Effector memory CD8-positive, alpha-beta T cell (primary cell): ENCODE measurements around the gene ESRP2.

Experiments
- ATAC-seq: fragments of 150-1000 bp; cut with Tn5 transposase; replicated peaks from 2 replicates; pipeline ENCODE4 v1.10.0; 2021; ENCODE audit warnings: mild to moderate bottlenecking, moderate library complexity
- DNase-seq, 3 experiments: peaks; one replicate each; pipeline ENCODE4 v3.0.0; 2021
- H3K27ac Mint-ChIP-seq, 2 donors: one replicate each; pipeline ENCODE4 v1.8.0; 2022; ENCODE audit warnings: mild to moderate bottlenecking in 2 of 2, mixed read lengths in 2 of 2, moderate library complexity in 2 of 2
- H3K27me3 Mint-ChIP-seq, 2 donors: one replicate each; pipeline ENCODE4 v1.8.0; 2022; ENCODE audit warnings: mixed read lengths in 2 of 2
- H3K36me3 Mint-ChIP-seq: one replicate; pipeline ENCODE4 v1.8.0; 2022; ENCODE audit warnings: mild to moderate bottlenecking, moderate library complexity, mixed read lengths; ENCODE audit not compliant: insufficient read depth
- H3K4me1 Mint-ChIP-seq, 2 donors: one replicate each; pipeline ENCODE4 v1.8.0; 2022; ENCODE audit warnings: low read depth in 2 of 2, mixed read lengths in 2 of 2
- H3K4me3 Mint-ChIP-seq, 2 donors: one replicate each; pipeline ENCODE4 v1.8.0; 2022; ENCODE audit warnings: mild to moderate bottlenecking in 2 of 2, mixed read lengths in 2 of 2, moderate library complexity in 2 of 2
- H3K9me3 Mint-ChIP-seq, 2 donors: one replicate each; pipeline ENCODE4 v1.8.0; 2022; ENCODE audit warnings: mixed read lengths in 2 of 2

Gene ESRP2

DNA sequence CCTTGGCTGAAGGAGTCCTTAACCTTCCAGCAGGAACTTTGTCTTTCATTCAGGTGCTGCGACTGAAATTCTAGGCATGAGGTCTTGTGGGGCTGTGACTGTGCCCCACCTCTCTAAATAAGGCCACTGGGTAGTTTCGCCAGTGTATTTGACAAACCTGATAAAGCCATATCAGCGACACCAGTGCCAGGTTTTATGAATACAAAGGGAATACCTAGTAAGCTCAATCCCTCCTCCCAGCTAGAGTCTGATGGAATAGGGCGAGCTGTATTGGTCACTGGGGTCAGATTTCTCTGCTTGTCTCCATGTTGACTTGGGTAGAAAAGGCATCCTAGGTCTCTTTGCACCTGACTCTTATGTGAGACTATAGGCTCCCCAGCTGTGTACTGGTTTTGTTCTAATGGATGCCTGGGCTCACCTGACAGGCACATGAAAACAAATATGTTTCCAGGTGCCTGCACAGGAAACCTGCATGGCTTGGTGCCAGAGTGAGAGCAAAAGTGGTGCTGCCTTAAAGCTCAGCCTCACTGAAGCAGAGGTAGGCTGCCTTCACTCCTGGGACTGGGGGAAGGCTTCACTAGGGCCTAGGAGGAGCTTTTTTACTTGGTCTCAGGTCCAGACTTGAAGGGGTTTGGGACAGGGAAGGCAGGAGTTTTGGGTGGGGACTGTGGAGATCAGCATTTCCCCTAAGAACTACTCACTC is 36.7 kb upstream of the ESRP2 start:
- ATAC-seq = peak; percentile 34
- peak; percentile 18 to 22 (median 20) for DNase-seq
- peak overlapping the region; percentile 64 to 65 for H3K4me3 Mint-ChIP-seq
- peaks cover 65% of the 10 kb centered on the region for H3K36me3 Mint-ChIP-seq
- H3K27me3 Mint-ChIP-seq = no peaks in the 10 kb centered on the region
- no peaks in the 10 kb centered on the region for H3K9me3 Mint-ChIP-seq
- peaks cover 47 to 49% of the 10 kb centered on the region in 2 donors for H3K4me1 Mint-ChIP-seq
- H3K27ac Mint-ChIP-seq = peak overlapping the region; percentile 90 to 95

DNA sequence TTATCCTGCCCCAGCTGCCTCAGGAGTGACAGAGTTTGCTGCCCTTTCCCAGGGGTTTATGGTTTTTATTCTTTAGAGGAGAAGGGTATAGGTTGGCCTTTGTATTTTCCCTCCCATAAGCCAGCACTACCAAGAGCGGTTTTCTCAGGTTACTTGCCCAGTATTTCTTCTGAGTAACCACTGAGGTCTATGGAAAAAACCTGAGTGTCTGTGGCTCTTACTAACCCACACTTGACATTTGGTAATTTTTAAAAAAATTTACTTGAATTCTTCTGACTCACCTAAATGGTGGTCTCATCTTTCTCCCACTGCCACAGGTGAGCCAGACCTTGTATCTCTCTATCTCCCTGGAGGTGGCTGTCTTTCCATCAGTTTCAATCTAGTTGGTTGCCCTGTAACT is 34.4 kb upstream of the ESRP2 start:
- Mint-ChIP-seq H3K4me3 (no peak overlapping the region), H3K27me3 (no peaks in the 10 kb centered on the region), H3K9me3 (no peaks in the 10 kb centered on the region), H3K36me3 (peaks cover 58% of the 10 kb centered on the region), H3K27ac (peak overlapping the region; percentile 83 to 89), H3K4me1 (peaks cover 45 to 50% of the 10 kb centered on the region in 2 donors)
- ATAC-seq (peak; percentile 39), DNase-seq (no peak)

DNA sequence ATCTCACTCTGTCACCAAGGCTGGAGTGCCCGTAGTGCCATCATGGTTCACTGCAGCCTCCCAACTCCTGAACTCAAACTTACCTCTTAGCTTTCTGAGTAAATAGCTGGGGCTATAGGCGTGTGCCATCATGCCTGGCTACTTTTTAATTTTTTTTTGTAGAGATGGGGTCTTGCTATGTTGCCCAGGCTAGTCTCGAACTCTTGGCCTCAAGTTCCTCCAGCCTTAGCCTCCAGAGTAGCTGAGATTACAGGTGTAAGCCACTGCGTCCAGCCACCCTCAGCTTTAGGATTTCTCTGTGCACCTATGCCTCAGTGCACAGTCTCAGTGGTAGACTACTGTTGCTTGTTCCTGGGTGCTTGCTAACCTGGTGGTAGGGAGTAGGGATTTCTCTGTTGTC is 33.9 kb upstream of the ESRP2 start:
- no peak for DNase-seq
- Mint-ChIP-seq H3K27ac (peak overlapping the region; percentile 83 to 89), H3K4me1 (peaks cover 51 to 56% of the 10 kb centered on the region in 2 donors), H3K36me3 (peaks cover 58% of the 10 kb centered on the region), H3K9me3 (no peaks in the 10 kb centered on the region), H3K27me3 (no peaks in the 10 kb centered on the region), H3K4me3 (peak overlapping the region in 1 of 2 donors; percentile 3)
- no peak for ATAC-seq

DNA sequence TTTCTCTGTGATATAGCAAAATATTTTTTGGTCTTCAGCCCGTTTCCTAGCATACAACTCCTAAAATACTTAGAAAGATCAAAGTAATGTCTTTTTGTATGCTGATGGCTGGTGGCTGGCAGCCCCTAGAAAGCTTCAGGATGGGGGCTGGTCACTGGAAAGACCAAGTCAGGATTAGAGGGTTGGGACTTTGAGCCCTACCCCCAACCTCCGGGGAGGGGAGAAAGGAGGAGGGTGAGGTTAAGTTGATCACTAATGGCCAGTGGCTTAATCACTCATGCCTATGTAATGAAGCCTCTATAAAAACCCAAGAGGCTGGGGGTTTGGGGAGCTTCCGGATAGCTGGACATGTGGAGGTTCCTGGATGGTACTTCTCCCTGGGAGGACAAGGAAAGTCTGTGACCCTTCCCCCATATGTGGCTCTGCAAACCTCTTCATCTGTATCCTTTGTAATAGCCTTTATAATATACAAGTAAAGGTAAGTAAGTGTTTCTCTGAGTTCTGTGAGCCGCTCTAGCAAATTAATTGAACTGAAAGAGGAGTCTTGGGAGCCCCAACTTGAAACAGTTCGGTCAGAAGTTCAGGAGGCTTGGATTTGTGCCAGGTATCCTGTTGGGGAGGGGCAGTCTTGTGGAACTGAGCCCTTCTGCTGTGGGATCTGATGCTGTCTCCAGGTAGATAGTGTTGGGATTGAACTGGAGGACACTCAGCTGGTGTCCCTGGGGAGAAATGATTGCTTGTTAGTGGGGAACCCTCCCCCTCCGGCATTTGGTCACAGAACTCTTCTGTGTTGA is 31.9 kb upstream of the ESRP2 start:
- Mint-ChIP-seq H3K27ac (peak overlapping the region; percentile 64 to 83), H3K4me3 (no peak overlapping the region), H3K9me3 (no peaks in the 10 kb centered on the region), H3K36me3 (peaks cover 59% of the 10 kb centered on the region), H3K4me1 (peaks cover 50 to 54% of the 10 kb centered on the region in 2 donors), H3K27me3 (no peaks in the 10 kb centered on the region)
- ATAC-seq (no peak), DNase-seq (no peak)

DNA sequence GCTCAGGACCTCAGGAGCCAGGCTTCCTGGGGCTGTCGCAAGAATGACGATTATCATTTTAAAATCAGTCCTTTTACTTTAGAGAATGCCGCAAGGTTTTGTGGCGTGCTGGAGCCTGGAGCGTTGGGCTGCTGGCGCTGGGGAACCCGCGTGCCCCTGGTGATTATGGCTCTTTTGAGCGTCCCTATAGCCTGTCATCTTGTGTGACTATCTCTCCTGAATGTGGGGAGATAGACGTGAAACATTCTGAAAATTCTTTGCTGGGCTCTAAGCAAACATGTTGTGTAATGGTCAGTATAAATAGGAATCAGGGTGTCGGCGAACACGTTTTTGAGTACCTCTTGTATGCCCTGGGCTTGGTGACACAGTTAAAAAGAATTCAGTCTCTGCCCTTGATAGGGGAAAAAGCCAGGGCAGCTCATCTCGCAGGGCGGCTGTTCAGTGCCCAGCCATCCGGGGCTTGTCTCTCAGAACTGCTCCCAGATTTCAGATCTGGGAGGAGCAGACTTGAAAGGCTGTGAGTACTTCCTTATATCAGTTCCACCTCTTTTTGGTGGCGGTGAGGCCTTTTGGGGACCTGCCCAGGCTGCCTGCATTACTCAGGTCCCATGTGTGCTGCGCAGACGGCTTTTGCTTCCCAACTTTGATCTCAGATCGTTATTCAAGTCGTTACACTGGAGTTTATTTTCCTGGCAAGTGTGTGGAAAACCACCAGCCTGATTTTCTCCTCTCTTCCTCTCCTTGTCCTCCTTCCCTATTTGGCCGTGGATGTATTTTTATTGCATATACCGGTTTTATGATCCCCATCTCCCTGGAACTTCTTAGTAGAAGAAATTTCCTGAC is 29.4 kb upstream of the ESRP2 start:
- peak overlapping the region; percentile 96 for H3K27ac Mint-ChIP-seq
- DNase-seq (peak in 2 of 3 experiments; percentile 16 to 26), ATAC-seq (peak; percentile 12)
- peaks cover 44 to 49% of the 10 kb centered on the region in 2 donors for H3K4me1 Mint-ChIP-seq
- H3K27me3 Mint-ChIP-seq = no peaks in the 10 kb centered on the region
- peak overlapping the region; percentile 88 to 96 for H3K4me3 Mint-ChIP-seq
- H3K36me3 Mint-ChIP-seq = peaks cover 47% of the 10 kb centered on the region
- H3K9me3 Mint-ChIP-seq = no peaks in the 10 kb centered on the region

DNA sequence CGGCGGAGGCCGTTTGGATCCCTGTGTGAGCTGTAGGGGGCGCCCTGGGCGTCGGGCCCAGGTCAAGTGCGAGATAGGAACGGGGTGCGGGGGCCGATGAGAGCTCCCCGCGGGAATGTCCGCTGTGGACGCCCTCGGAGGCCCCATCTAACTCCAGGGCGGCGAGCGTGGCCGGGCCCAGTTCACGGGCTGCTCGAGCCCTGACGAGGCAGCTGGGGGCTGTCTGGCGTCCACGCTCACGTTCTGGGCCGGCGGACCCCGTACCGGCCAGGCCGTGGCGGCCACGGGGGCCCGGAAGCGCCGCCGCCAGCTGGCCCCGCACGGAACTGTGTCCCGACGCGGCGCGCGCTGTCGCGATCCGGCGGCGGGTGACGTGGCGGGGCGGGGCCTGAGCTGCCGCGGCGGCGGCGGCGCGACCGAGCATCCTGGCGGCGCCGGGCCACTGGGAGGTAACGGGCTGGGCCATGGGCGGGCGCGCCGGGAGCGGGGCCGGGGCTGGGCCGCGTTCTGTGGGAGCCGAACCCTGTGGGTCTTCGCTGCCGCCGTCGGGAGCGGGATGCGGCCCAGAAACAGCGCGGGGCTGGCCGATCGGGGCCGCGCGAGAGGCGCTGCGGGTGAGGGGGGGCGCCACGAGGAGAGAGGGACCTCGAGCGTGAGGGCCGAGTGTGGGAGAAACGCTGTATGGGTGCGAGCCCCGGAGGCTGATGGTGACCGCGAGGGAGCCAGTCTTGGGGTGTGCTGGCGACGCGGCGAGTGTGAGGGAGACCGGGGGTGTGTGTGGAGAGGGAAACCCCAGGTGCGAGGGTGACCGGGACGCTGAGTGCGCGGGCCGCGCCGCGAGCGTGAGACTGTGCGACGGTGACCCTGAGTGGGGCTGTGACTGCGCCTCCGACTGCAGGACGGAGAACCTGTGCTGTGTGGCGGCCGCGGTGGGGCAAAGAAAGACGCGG is 28.5 kb upstream of the ESRP2 start, which contains the start of gene SLC7A6:
SLC7A6 (plus strand) TSS at position 399 of the 950 bp plus-strand sequence. CDS start 10,201 bp downstream, outside the sequence.
- Mint-ChIP-seq H3K9me3 (no peaks in the 10 kb centered on the region), H3K4me1 (peaks cover 41 to 46% of the 10 kb centered on the region in 2 donors), H3K27ac (peak within 1 kb of the TSS; percentile 96), H3K4me3 (peak within 1 kb of the TSS; percentile 88 to 96), H3K36me3 (peaks cover 49% of the 10 kb centered on the region), H3K27me3 (no peaks in the 10 kb centered on the region)
- peak; percentile 71 for ATAC-seq
- peak; percentile 77 to 80 (median 79) for DNase-seq

DNA sequence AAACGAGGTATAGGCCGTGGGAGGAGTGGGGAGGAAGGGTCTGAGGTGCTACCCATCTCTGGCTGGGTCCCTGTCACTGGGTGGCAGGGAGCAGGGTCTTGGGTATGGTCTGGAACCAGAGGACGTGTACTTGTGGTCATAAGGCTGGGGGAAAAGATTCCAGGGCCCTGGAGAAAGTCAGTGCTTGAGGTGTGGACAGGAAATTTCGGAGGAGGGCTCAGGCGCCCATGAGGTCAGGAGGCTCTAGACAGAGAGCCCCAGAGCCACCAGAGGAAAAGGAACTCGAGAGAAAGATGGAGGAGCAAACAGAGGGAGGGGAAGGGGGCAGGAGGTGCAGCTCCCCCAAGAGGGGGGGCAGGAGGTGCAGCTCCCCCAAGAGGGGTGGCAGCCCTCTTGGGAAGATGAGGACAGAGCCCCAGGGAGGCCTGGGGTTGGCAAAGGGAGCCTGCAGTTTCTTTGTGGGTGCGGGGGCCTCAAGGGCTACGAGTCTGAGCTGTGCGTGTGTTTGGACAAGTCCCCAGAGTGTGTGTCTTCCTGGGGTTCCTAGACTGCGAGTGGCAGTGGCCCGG is 27.7 kb upstream of the ESRP2 start:
- Mint-ChIP-seq H3K4me1 (peaks cover 36 to 41% of the 10 kb centered on the region in 2 donors), H3K27me3 (no peaks in the 10 kb centered on the region), H3K36me3 (peaks cover 46% of the 10 kb centered on the region), H3K4me3 (peak overlapping the region; percentile 88 to 96), H3K9me3 (no peaks in the 10 kb centered on the region), H3K27ac (peak overlapping the region; percentile 96)
- DNase-seq (no peak), ATAC-seq (no peak)

DNA sequence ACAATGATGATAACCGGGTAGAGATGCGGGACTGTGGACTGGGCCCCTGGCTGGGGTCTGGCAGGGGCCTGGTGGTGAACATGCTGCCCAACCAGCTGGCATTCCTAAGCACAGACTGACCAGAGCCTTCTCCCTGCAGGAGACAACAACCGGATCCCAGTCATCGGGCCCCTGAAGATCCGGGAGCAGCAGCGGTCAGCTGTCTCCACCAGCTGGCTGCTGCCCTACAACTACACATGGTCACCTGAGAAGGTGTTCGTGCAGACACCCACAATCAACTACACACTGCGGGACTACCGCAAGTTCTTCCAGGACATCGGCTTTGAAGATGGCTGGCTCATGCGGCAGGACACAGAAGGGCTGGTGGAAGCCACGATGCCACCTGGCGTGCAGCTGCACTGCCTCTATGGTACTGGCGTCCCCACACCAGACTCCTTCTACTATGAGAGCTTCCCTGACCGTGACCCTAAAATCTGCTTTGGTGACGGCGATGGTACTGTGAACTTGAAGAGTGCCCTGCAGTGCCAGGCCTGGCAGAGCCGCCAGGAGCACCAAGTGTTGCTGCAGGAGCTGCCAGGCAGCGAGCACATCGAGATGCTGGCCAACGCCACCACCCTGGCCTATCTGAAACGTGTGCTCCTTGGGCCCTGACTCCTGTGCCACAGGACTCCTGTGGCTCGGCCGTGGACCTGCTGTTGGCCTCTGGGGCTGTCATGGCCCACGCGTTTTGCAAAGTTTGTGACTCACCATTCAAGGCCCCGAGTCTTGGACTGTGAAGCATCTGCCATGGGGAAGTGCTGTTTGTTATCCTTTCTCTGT is 23.3 kb upstream of the ESRP2 start:
- no peak for ATAC-seq
- Mint-ChIP-seq H3K9me3 (no peaks in the 10 kb centered on the region), H3K27ac (no peak overlapping the region), H3K36me3 (peaks cover 25% of the 10 kb centered on the region), H3K27me3 (no peaks in the 10 kb centered on the region), H3K4me3 (no peak overlapping the region), H3K4me1 (peaks cover 16 to 18% of the 10 kb centered on the region in 2 donors)
- DNase-seq = no peak

DNA sequence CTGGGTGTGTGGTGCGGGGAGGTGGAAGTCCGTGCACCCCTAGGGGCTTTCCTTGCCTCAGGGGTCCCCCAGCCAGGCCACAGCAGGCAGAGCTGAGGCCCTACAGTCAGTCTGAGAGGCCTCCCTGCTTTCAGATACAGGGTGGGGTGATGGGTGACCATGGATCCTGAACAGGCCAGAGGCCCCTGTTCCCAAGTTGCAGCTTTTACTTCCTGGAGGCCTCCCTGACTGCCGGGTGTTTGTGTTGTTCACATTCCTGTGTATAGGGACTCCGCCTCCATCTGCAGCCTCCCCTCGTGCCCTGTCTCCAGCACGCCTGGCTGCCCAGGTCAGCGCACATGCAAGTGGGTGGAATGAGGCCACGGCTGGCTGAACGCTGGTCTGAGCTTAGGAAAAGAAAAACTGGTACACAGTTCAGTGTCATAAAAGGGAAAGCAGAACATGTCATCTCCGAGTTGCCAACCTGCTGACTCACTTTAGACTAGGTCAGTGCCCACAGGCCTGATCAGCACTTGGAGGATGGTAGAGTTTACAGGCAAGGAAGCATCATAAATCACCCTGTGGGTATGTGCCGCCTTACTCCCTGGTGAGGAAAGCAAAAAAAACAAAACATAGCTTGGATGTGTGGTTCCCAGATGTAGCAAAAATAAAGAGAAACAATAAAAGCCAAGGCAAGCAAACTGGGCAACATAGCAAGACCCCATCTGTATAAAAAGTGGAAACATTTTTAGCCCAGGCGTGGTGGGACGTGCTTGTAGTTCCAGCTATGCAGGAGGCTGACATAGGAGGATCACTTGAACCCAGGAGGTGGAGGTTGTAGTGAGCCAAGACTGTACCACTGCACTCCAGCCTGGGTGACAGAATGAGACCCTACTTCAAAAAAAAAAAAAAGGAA is 22.2 kb upstream of the ESRP2 start:
- no peak for DNase-seq
- ATAC-seq = no peak
- peaks cover 8 to 9% of the 10 kb centered on the region in 2 donors for H3K4me1 Mint-ChIP-seq
- peaks cover 21% of the 10 kb centered on the region for H3K36me3 Mint-ChIP-seq
- H3K27me3 Mint-ChIP-seq = no peaks in the 10 kb centered on the region
- peak overlapping the region in 1 of 2 donors; percentile 19 for H3K27ac Mint-ChIP-seq
- H3K9me3 Mint-ChIP-seq = no peaks in the 10 kb centered on the region
- no peak overlapping the region for H3K4me3 Mint-ChIP-seq

DNA sequence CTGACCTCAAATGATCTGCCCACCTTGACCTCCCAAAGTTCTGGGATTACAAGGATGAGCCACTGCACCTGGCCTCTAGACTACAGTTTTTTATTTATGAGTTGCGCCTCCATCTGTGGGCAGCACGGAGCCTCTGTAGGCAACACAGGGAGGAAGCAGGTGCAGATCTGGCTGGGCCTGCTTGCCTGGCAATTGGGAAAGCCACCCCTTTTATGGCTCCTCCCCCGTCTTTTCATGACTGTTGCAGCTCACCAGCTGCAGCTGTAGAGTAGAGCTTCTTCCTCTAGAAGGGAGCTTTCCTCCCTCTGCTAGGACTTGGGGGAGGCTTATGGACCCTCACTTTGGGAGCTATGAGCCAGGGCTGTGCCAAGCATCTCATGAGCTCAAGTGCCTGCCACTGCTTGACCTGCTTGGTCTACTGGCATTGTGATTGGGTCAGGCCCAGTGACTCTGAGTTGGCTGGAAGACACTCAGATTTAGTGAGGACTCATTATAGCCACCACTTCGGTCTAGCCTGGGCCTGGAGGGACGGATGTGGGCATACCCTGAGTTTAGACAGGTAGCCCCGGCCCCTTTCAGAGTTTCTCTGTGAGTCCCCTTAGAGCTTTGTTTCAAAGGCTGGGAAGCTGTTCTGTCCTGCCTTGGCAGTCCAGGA is 21.5 kb upstream of the ESRP2 start:
- DNase-seq = no peak
- H3K9me3 Mint-ChIP-seq = no peaks in the 10 kb centered on the region
- peaks cover 6% of the 10 kb centered on the region in 2 donors for H3K4me1 Mint-ChIP-seq
- H3K27me3 Mint-ChIP-seq = no peaks in the 10 kb centered on the region
- no peak overlapping the region for H3K27ac Mint-ChIP-seq
- H3K36me3 Mint-ChIP-seq = peaks cover 24% of the 10 kb centered on the region
- no peak for ATAC-seq
- no peak overlapping the region for H3K4me3 Mint-ChIP-seq
